Heart left ventricle (tissue), 13 donors: ENCODE data around the gene NLRP2B.

Experiments
- POLR2A ChIP-seq, 2 donors: fragments of 450-650 bp; IDR thresholded peaks; one replicate each; pipeline ENCODE4 v1.6.1; 2017; ENCODE audit warnings: antibody characterized with exemption in 2 of 2, mild to moderate bottlenecking in 2 of 2, moderate library complexity in 2 of 2
- TF ChIP-seq, protein P1 (sequence below), 12 donors: fragments of 200-600 bp; sonication (generic) in 4 of 12; IDR thresholded peaks; one replicate each; pipeline versions ENCODE4 v1.5.0 to v1.8.0; 2018 to 2022; ENCODE audit warnings: antibody characterized with exemption in 12 of 12, mild to moderate bottlenecking in 5 of 12
- donor health status: ischemic (EF 13 %, LVEDD 7.1; RV severe dilation, severe dysfunction).
- donor health status: DM: no; HTN: yes; CAD: no.
- donor health status: DM: no; HTN: no; CAD: no.
- donor health status: ischemic (EF 25% LVEDD 6.9; RV normal size, moderate dysfunction).
- donor health status: ischemic (EF 25% LVEDD 5.7; RV mildly dilated, moderate dysfunction).
- donor health status: ischemic (EF 35%, LVEDD 5.7; RV mildly dilated, moderate dysfunction).
- donor health status: nonischemic (EF 11% LVEDD 7.7; RV severe dilation, severe dysfunction).
- donor health status: DM: yes; HTN: yes; CAD: no.
- donor health status: PGD.
- donor health status: ischemic (EF 29% LVEDD 5.4; RV normal size, mild dysfunction).
- donor health status: nonischemic (EF 23%, LVEDD 6.1; RV moderate dilation, normal function).

- TF ChIP-seq, protein P1, sequence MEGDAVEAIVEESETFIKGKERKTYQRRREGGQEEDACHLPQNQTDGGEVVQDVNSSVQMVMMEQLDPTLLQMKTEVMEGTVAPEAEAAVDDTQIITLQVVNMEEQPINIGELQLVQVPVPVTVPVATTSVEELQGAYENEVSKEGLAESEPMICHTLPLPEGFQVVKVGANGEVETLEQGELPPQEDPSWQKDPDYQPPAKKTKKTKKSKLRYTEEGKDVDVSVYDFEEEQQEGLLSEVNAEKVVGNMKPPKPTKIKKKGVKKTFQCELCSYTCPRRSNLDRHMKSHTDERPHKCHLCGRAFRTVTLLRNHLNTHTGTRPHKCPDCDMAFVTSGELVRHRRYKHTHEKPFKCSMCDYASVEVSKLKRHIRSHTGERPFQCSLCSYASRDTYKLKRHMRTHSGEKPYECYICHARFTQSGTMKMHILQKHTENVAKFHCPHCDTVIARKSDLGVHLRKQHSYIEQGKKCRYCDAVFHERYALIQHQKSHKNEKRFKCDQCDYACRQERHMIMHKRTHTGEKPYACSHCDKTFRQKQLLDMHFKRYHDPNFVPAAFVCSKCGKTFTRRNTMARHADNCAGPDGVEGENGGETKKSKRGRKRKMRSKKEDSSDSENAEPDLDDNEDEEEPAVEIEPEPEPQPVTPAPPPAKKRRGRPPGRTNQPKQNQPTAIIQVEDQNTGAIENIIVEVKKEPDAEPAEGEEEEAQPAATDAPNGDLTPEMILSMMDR (IDR thresholded peaks at IDR 0.05) = no peak
- TF ChIP-seq POLR2A (IDR thresholded peaks at IDR 0.05) = no peak
Measured at GRCh38 chrX:57680160-57680559, at the start of gene NLRP2B.
